Right lobe of liver (tissue), 4 donors: Measurements from ENCODE around the gene FKBP9.

Experiments used
- POLR2A ChIP-seq: fragments of 450-650 bp; IDR thresholded peaks from one replicate; pipeline ENCODE4 v1.6.1; 2017; ENCODE audit warnings: antibody characterized with exemption, mild to moderate bottlenecking
- TF ChIP-seq, protein P1 (sequence below), 4 donors: fragments of 200-600 bp in 3 of 4; fragments of 450-650 bp in 1 of 4; IDR thresholded peaks; one replicate each; pipeline versions ENCODE4 v1.5.1 to v1.8.0; 2016 to 2022; ENCODE audit warnings: antibody characterized with exemption in 4 of 4, mild to moderate bottlenecking in 2 of 4
- donor health status: DM: no; HTN: no; CAD: no.
- donor health status: DM: no; HTN: no; CAD: no.
- donor health status: DM: no; HTN: yes; CAD: no.

DNA sequence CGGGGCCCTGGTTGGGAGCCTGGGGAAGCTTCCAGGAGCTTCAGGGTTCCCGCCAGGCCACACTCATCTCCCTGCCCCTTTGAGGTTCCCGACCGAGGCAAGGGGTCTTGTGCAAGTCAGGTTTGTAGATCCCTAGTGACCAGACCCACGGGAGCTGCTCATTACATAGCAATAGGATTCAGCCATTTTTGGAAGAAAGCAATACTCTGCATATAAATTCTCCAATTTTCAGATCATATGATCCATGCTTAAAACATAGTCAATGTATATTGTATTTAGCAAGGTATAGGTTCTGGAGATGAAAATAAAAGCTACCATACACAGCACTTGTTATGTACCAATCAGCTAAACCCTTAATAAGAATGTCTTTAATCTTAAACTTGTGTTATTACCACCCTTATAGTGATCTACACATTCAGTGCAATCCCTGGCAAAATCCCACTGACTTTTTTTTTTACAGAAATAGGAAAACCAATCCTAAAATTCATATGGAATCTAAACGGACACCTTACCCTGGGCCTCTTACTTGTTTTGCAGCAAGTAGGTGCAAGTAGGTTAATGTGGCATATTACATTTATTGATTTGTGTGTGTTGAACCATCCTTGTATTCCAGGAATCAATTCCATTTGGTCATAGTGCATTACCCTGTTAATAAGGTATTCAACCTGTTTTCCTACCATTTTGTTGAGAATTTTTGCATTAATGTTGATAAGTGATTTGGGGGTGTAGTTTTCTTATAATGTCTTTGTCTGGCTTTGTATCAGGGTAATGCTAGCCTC is 13.8 kb upstream of the FKBP9 start:
- TF ChIP-seq POLR2A, result no peak
- TF ChIP-seq, protein P1, sequence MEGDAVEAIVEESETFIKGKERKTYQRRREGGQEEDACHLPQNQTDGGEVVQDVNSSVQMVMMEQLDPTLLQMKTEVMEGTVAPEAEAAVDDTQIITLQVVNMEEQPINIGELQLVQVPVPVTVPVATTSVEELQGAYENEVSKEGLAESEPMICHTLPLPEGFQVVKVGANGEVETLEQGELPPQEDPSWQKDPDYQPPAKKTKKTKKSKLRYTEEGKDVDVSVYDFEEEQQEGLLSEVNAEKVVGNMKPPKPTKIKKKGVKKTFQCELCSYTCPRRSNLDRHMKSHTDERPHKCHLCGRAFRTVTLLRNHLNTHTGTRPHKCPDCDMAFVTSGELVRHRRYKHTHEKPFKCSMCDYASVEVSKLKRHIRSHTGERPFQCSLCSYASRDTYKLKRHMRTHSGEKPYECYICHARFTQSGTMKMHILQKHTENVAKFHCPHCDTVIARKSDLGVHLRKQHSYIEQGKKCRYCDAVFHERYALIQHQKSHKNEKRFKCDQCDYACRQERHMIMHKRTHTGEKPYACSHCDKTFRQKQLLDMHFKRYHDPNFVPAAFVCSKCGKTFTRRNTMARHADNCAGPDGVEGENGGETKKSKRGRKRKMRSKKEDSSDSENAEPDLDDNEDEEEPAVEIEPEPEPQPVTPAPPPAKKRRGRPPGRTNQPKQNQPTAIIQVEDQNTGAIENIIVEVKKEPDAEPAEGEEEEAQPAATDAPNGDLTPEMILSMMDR (IDR thresholded peaks at IDR 0.05), result peak in 2 of 4 donors; percentile 2 to 63
